Measurements from ENCODE around the gene FARSA. TPM values are rescaled to one million over a fixed set of nuclear protein-coding genes. Genes with fewer than 3 reads are reported as not detected.

Gene FARSA
- total and polyA plus RNA-seq, 2 donors: 27.2 to 51.3 TPM

DNA sequence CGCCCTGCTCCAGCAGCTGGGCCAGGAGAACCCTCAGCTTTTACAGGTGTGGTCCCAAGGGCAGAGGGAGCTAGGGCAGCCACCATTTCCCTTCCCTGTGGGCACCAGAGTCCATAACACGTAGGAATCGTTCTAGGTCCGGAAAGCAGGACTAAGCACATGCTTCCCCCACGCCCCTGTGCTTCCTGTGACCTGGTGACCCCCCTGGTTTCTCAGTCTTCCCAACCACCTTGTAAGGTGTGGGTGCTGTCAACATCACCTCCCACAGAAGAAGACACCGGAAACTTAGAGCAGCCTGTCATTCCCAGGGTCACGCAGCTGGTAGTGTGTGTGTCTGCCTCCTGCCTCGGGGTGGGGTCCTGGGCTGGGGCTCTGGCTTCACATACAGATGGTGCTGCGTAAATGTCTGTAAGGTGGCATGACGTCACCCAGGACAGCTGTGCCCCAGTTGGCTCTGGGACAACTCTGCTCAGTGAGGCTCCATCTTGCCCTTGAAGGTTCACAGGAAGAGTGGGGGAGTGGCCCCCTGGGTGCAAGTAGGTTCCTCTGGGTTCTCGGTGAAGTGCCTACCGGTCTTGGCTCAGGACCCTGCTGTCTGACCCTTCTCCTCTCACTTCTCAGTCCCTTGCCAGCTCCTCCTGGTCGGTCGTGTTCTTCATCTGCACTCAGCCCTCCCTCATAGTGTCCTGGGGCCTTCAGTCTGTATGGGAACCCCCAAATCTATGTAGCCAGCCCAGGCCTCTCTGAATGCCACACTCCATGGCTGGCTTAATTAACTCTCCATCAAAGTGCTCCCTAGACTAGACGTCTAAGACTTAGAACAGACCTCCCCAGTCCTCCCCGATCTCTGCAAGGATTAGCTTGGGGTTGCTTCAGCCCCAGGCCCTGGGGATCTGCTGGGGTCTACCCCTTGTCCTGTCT is 16.1 kb upstream of the FARSA start:
- H3K4me3 ChIP-seq (ENCODE audit: low read depth, low read length): no peak overlapping the region
- peaks cover 6% of the 10 kb centered on the region for H3K36me3 ChIP-seq (ENCODE audit: insufficient read depth)
- no peak overlapping the region for H3K27ac ChIP-seq (ENCODE audit: low read depth)
- DNase-seq (ENCODE audit: extremely low spot score): no peak
- peaks cover 4% of the 10 kb centered on the region for H3K4me1 ChIP-seq (ENCODE audit: insufficient read depth)
- 82% methylated on average over 16 of the region's 16 CpGs for WGBS

DNA sequence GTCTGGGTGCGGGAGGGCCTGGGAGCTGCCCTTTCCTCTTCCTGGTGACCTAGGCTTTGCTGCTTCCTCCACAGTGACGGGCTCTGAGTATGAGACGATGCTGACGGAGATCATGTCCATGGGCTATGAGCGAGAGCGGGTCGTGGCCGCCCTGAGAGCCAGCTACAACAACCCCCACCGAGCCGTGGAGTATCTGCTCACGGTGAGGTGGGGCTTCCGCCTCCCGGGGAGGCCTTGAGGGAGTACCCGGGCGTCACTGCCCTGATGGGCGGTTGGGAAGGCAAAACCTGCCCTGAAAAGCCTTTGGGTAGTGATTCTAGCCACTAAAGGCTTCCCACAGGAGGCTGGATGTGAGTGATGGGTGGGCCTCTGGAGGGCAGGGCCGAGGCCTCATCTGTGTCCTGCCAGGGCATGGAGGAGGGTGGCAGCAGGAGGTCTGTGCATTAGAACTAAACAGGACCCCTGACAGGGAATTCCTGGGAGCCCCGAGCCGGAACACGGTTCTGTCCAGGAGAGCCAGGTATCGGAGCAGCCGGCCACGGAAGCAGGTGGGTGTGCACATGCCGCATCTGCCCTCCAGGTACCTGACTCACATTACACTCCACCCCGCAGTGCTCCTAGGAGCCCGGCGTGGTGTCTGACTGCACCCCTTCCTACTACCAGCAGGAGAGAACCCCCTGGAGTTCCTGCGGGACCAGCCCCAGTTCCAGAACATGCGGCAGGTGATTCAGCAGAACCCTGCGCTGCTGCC is 15.3 kb upstream of the FARSA start:
- Histone ChIP-seq H3K4me3 (ENCODE audit: low read depth, low read length) (no peak overlapping the region), H3K27ac (ENCODE audit: low read depth) (no peak overlapping the region), H3K36me3 (ENCODE audit: insufficient read depth) (peaks cover 6% of the 10 kb centered on the region), H3K4me1 (ENCODE audit: insufficient read depth) (peaks cover 4% of the 10 kb centered on the region)
- no peak for DNase-seq (ENCODE audit: extremely low spot score)
- WGBS: 93% methylated on average over 30 of the region's 30 CpGs

DNA sequence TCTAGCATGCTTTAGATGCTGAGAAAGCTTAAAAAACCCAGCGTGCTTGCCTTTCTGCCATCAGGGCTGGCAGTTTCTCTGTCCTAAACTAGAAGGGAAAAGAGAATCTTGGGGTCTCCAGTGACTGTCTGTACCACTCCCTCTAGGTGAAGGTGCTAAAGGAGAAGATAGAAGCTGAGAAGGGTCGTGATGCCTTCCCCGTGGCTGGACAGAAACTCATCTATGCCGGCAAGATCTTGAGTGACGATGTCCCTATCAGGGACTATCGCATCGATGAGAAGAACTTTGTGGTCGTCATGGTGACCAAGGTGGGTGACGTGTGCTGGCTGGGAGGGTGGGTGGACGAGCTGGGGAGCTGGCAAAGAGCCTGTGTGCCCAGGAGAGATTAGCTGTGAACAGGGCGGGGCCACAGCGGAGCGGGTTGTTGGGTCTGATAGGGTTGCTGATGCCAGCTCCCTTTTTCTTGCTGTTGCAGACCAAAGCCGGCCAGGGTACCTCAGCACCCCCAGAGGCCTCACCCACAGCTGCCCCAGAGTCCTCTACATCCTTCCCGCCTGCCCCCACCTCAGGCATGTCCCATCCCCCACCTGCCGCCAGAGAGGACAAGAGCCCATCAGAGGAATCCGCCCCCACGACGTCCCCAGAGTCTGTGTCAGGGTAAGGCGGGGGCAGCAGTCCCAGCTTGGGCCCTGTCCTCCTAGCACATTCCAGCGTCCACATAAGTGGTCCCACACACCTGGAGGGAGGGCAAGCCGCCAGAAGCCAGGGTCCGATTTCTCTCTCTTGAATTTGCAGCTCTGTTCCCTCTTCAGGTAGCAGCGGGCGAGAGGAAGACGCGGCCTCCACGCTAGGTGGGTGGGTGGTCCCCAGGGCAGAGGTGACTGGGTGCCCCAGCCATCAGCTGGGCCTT is 14.4 kb upstream of the FARSA start:
- WGBS: 88% methylated on average over 28 of the region's 28 CpGs
- peaks cover 4% of the 10 kb centered on the region for H3K4me1 ChIP-seq (ENCODE audit: insufficient read depth)
- no peak overlapping the region for H3K4me3 ChIP-seq (ENCODE audit: low read depth, low read length)
- H3K27ac ChIP-seq (ENCODE audit: low read depth): no peak overlapping the region
- peaks cover 4% of the 10 kb centered on the region for H3K36me3 ChIP-seq (ENCODE audit: insufficient read depth)
- DNase-seq (ENCODE audit: extremely low spot score): no peak

DNA sequence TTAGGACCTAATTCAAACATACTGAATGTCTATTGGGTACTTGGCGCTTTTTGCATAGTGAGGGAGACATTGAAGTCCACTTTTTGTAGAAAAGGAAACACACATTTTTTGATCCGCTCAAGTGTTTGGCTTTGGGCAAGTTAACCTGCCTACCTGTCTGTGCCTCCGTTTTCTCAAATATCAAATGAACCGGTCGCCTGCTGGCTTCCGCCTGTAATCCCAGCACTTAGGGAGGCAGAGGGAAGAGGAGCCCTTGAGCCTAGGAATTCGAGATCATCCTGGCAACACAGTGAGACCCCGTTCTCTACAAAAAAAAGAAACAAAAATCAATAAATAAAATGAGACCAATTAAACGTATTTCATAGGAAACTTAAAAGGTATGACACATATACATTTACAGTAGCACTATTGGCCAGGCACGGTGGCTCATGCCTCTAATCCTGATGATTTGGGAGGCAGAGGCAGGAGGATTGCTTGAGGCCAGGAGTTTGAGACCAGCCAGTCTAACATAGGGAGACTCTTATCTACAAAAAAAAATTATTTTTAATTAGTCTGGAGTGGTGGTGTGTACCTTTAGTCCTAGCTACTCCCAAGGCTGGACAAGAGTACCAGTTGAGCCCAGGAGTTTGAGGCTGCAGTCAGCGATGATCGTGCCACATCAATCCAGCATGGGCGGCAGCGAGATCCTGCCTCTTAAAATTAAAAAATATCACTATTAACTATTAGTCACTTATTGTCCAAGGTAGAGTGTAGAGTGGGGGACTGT is 13.4 kb upstream of the FARSA start:
- Histone ChIP-seq H3K4me1 (ENCODE audit: insufficient read depth) (peaks cover 4% of the 10 kb centered on the region), H3K4me3 (ENCODE audit: low read depth, low read length) (peak overlapping the region; percentile 93), H3K36me3 (ENCODE audit: insufficient read depth) (peaks cover 2% of the 10 kb centered on the region), H3K27ac (ENCODE audit: low read depth) (no peak overlapping the region)
- DNase-seq (ENCODE audit: extremely low spot score): no peak
- 56% methylated on average over 14 of the region's 14 CpGs for WGBS

DNA sequence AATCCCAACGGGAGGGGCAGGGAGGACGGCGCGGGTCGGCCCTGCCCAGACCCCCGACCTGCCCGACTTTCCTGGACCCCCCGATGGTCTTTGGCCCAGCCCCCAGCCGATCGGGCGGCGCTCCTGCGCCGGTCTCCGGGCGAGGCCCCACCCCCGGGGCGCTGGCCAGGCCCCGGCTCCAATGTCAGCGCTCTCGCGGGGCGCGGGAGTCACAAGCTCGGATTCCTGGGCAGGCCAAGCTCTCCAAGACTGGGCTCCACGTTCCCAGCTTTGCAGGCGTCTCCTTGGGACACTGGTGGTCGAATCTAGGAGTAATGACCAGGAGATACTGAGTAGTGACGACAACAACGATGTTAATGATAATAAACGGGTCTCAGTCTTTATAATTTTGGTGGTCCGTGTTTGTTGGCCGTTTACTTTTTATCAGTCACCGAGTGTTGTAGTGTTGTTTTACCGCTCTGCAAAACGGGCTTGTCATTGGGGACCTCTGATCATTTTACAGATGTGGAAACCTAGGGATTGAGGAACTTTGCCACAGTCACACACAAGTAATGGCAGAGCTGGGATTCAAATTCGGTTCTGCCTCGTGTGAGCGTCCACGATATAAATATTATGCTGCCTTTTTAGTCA is 12.7 kb upstream of the FARSA start:
- no peak for DNase-seq (ENCODE audit: extremely low spot score)
- Histone ChIP-seq H3K4me1 (ENCODE audit: insufficient read depth) (peaks cover 4% of the 10 kb centered on the region), H3K27ac (ENCODE audit: low read depth) (peak overlapping the region; percentile 75)

DNA sequence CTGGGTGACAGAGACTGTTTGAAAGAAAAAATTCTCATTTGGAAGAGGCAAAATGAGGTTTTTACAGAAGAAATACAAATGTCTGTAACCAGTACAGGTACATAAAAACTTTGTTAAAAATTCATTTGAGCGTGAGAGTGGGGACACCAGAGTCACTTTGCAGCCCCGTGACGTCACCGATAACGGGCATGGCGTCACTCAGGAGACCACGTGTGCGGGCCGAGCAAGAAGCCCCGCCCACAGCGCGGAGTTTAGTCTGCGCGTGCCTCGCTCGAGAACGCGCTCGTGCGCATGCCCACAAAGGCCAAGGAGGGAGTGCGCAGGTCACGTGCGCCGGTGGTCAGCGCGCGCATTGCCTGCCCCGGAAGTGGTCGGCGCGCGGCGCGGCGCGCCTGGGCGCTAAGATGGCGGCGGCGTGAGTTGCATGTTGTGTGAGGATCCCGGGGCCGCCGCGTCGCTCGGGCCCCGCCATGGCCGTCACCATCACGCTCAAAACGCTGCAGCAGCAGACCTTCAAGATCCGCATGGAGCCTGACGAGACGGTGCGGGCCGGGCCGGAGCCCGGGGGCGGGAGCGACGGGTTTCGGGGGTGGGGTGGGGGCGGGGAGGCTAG is 12.1 kb upstream of the FARSA start, which contains the start of gene RAD23A:
Gene RAD23A (plus strand): TSS at position 384 of the 613 bp plus-strand sequence. CDS start 87 bp downstream, at position 471.
- H3K4me1 ChIP-seq (ENCODE audit: insufficient read depth): peaks cover 4% of the 10 kb centered on the region
- WGBS: under 1% methylated on average over 62 of the region's 62 CpGs
- H3K27ac ChIP-seq (ENCODE audit: low read depth): peak within 1 kb of the TSS; percentile 75
- H3K4me3 ChIP-seq (ENCODE audit: low read depth, low read length): peak within 1 kb of the TSS; percentile 93
- peaks cover 4% of the 10 kb centered on the region for H3K36me3 ChIP-seq (ENCODE audit: insufficient read depth)
- DNase-seq (ENCODE audit: extremely low spot score): peak; percentile 93

More for the DNA sequence above, 12.7 kb upstream of the FARSA start:
- Histone ChIP-seq H3K4me3 (ENCODE audit: low read depth, low read length) (peak overlapping the region; percentile 93), H3K36me3 (ENCODE audit: insufficient read depth) (peaks cover 4% of the 10 kb centered on the region)
- under 1% methylated on average over 40 of the region's 40 CpGs for WGBS

DNA sequence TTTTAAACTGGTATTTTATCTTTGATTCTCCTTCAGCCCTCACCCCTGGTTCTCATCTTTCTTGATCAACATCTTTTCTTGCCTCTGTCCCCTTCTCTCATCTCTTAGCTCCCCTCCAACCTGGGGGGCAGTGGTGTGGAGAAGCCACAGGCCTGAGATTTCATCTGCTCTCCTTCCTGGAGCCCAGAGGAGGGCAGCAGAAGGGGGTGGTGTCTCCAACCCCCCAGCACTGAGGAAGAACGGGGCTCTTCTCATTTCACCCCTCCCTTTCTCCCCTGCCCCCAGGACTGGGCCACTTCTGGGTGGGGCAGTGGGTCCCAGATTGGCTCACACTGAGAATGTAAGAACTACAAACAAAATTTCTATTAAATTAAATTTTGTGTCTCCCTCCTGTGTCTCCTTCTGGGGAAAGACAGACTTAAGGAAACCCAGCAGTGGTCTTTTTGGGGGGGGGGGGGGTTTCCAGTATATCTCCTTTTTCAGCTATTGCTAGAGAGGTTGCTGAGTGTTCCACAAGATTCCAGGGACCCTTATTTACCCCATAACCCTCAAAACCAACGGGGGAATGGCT is 10.7 kb upstream of the FARSA start:
- no peak overlapping the region for H3K27ac ChIP-seq (ENCODE audit: low read depth)
- 64% methylated on average over 2 of the region's 2 CpGs for WGBS
- H3K4me3 ChIP-seq (ENCODE audit: low read depth, low read length): no peak overlapping the region
- H3K36me3 ChIP-seq (ENCODE audit: insufficient read depth): peaks cover 2% of the 10 kb centered on the region
- H3K4me1 ChIP-seq (ENCODE audit: insufficient read depth): peaks cover 7% of the 10 kb centered on the region
- DNase-seq (ENCODE audit: extremely low spot score): no peak

DNA sequence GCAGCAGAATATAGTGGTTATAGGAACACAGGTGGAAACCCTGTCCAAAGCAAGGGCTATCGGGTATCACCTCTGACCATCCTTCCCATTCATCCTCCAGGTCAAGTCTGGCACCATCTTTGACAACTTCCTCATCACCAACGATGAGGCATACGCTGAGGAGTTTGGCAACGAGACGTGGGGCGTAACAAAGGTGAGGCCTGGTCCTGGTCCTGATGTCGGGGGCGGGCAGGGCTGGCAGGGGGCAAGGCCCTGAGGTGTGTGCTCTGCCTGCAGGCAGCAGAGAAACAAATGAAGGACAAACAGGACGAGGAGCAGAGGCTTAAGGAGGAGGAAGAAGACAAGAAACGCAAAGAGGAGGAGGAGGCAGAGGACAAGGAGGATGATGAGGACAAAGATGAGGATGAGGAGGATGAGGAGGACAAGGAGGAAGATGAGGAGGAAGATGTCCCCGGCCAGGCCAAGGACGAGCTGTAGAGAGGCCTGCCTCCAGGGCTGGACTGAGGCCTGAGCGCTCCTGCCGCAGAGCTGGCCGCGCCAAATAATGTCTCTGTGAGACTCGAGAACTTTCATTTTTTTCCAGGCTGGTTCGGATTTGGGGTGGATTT is 10.0 kb upstream of the FARSA start:
- Histone ChIP-seq H3K4me1 (ENCODE audit: insufficient read depth) (peaks cover 7% of the 10 kb centered on the region), H3K27ac (ENCODE audit: low read depth) (no peak overlapping the region), H3K4me3 (ENCODE audit: low read depth, low read length) (no peak overlapping the region), H3K36me3 (ENCODE audit: insufficient read depth) (peaks cover 2% of the 10 kb centered on the region)
- 83% methylated on average over 18 of the region's 18 CpGs for WGBS
- DNase-seq (ENCODE audit: extremely low spot score): no peak

DNA sequence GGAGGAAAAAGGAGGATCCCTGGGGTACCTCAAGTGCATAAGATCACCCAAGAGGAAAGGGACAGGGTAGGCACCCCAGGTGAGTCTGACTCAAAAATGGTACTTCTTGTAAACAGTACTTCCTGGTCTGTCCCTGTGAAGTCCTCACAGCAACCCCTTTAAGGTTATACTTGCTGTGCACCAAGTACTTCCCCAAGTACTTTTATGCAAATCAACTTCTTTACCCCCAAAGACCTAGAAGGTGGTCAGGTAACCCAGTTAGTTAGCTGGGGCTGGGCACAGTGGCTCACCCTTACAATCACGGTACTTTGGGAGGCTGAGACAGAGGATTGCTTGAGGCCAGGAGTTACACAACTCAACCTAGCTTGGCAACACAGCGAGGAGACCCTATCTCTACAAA is 7.4 kb upstream of the FARSA start:
- Histone ChIP-seq H3K4me3 (ENCODE audit: low read depth, low read length) (no peak overlapping the region), H3K4me1 (ENCODE audit: insufficient read depth) (peaks cover 3% of the 10 kb centered on the region), H3K36me3 (ENCODE audit: insufficient read depth) (peaks cover 2% of the 10 kb centered on the region), H3K27ac (ENCODE audit: low read depth) (no peak overlapping the region)
- 81% methylated on average over 2 of the region's 2 CpGs for WGBS
- DNase-seq (ENCODE audit: extremely low spot score): no peak

DNA sequence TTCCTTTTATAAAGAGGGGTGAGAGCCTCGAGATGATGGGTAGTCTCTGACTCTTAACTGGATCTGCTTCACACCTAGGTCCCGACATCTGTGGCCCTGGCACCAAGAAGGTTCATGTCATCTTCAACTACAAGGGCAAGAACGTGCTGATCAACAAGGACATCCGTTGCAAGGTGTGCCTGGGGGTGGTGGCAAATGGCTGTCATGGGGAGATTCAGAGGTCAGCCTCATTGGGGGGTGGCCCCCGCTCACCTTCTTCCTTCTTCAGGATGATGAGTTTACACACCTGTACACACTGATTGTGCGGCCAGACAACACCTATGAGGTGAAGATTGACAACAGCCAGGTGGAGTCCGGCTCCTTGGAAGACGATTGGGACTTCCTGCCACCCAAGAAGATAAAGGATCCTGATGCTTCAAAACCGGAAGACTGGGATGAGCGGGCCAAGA is 6.5 kb upstream of the FARSA start:
- Histone ChIP-seq H3K36me3 (ENCODE audit: insufficient read depth) (peaks cover 2% of the 10 kb centered on the region), H3K4me3 (ENCODE audit: low read depth, low read length) (no peak overlapping the region), H3K27ac (ENCODE audit: low read depth) (no peak overlapping the region), H3K4me1 (ENCODE audit: insufficient read depth) (peaks cover 3% of the 10 kb centered on the region)
- DNase-seq (ENCODE audit: extremely low spot score): no peak
- 65% methylated on average over 10 of the region's 10 CpGs for WGBS

DNA sequence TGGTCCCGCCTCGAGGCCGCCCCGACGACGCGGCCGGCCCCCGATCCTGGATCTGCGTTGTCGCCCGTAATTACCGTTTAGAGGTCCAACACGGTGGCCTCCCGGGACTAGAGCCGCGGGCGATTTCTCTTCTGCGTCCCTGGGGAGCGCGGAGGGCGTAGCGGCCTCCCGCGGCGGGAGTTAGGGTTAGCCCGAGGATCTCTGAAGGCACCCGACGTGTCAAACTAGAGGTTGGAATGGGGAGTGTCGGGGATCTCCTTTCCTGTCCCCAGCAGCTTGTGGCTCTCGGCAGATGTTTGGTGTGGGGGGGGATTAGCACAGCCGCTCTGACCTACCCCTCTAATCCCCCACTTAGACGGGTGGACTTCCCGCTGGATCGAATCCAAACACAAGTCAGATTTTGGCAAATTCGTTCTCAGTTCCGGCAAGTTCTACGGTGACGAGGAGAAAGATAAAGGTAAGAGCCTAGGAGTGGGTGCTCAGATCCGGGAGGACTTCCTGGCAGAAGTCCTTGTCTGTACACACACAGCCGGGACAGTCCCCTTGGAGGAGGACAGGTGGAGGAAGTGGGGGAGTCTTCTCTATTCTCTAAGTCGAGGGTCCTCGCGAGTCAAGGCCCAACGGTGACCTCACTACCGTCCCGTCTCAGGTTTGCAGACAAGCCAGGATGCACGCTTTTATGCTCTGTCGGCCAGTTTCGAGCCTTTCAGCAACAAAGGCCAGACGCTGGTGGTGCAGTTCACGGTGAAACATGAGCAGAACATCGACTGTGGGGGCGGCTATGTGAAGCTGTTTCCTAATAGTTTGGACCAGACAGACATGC is 5.5 kb upstream of the FARSA start:
- H3K27ac ChIP-seq (ENCODE audit: low read depth): peak overlapping the region; percentile 85
- peak overlapping the region; percentile 80 for H3K4me3 ChIP-seq (ENCODE audit: low read depth, low read length)
- H3K4me1 ChIP-seq (ENCODE audit: insufficient read depth): peaks cover 3% of the 10 kb centered on the region
- no peak for DNase-seq (ENCODE audit: extremely low spot score)
- peaks cover 2% of the 10 kb centered on the region for H3K36me3 ChIP-seq (ENCODE audit: insufficient read depth)
- WGBS: under 1% methylated on average over 54 of the region's 54 CpGs

Measured in urinary bladder (tissue), 4 donors.